HG03378 (cell line): ENCODE results near the gene SYCE3.
A peak's percentile ranks its signal among the peaks of the same experiment; 100 is the strongest.
"Not testable (repeated sequence)": the region's sequence is repeated elsewhere in the genome, so short reads cannot be mapped to it uniquely, and the experiment has no call there.

Experiments
- ATAC-seq: cut with Tn5 transposase; IDR thresholded peaks from one replicate; pipeline ENCODE4 v1.9.1; 2021; ENCODE audit warnings: mild to moderate bottlenecking, moderate library complexity; ENCODE audit not compliant: unreplicated experiment

SYCE3 gene

DNA sequence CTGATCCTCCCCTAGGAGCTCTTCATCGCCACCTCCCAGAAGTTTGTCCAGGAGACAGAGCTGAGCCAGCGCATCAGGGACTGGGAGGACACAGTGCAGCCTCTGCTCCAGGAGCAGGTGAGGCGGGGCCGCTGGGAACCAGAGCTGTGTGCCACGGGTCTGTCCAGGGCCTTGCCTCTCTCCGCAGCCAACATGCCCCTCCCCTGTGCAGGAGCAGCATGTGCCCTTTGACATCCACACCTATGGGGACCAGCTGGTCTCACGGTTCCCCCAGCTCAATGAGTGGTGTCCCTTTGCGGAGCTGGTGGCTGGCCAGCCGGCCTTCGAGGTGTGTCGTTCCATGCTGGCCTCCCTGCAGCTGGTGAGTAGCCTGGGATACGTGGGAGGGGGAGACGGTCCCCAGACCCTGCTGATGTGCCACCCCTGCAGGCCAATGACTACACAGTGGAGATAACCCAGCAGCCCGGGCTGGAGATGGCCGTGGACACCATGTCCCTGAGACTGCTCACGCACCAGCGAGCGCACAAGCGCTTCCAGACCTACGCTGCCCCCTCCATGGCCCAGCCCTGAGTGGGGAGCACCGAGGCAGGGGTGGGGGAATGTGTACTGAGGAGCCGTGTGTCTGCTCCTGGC is 39.8 kb downstream of the SYCE3 start:
- no peak for ATAC-seq

DNA sequence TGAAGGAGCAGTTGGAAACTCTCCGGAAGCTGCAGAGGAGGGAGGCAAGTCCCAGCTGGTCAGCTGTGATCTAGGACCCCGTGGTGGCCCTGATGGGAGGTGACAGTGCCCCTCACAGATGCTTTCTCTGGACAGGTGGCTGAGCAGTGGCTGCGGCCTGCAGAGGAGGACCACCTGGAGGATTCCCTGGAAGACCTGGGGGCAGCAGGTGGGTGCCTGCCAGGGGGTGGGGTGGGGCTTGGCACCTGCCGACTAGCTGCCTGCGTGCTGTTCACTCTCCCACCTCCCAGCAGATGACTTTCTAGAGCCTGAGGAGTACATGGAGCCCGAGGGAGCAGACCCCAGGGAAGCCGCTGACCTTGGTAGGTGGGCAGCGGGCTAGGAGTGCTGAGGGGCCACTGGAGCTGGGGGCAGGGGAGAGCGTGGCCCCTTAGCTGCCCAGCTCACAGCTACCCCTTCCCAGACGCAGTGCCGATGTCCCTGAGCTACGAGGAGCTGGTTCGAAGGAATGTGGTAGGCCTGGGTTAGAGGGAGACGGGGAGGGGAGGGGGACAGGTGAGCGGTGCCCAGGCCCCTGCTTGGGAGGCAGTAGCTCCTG is 40.4 kb downstream of the SYCE3 start:
- ATAC-seq = no peak

DNA sequence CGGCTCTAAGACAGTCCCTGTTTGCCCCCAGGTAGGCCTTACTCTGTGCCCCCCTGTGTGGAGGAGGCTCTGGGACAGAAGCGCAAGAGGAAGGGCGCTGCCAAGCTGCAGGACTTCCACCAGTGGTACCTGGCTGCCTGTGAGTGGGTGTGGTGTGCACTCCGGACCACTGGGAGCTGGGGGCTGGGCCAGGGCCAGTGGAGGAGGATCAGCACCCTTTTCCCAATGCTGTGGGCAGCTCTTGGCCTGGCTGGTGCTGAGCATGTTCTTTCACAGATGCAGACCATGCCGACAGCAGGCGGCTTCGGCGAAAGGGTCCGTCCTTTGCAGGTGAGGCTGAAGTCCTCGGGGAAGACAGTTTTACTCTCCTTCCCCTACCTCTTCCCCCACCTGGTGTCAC is 41.0 kb downstream of the SYCE3 start:
- ATAC-seq = no peak

DNA sequence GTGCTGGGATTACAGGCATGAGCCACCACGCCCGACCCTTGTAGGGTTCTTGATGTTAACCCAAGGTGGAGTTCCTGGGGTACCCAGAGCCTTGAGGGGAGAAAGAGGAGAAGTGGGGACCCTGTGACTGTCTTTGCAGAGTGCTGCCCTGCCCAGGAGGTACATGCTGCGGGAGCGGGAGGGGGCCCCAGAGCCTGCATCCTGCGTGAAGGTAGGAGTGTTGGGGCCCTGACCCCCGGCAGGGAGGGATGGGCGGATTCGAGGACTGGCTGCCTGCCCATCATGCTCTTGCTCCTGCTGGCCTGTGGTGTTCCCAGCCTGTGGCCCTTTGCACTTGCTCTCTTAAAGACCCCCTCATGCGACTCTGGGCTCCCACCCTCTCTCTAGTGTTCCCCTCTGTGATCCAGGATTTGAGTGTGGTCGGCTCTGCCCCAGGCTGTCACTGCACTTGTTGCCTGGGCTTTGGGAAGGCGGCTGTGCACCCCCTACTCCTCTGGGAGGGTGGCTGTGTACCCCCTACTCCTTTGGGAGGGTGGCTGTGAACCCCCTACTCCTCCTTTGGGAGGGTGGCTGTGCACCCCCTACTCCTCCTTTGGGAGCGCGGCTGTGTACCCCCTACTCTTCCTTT is 41.8 kb downstream of the SYCE3 start:
- no peak for ATAC-seq

GRCh38 chr22:50520184-50520583 is 42.5 kb downstream of the SYCE3 start:
- ATAC-seq = not testable (repeated sequence)

- ATAC-seq = no peak
These were observed 43.6 kb downstream of the SYCE3 start for GRCh38 chr22:50519151-50519550.

- no peak for ATAC-seq
These were observed 44.1 kb downstream of the SYCE3 start for GRCh38 chr22:50518606-50519005.

DNA sequence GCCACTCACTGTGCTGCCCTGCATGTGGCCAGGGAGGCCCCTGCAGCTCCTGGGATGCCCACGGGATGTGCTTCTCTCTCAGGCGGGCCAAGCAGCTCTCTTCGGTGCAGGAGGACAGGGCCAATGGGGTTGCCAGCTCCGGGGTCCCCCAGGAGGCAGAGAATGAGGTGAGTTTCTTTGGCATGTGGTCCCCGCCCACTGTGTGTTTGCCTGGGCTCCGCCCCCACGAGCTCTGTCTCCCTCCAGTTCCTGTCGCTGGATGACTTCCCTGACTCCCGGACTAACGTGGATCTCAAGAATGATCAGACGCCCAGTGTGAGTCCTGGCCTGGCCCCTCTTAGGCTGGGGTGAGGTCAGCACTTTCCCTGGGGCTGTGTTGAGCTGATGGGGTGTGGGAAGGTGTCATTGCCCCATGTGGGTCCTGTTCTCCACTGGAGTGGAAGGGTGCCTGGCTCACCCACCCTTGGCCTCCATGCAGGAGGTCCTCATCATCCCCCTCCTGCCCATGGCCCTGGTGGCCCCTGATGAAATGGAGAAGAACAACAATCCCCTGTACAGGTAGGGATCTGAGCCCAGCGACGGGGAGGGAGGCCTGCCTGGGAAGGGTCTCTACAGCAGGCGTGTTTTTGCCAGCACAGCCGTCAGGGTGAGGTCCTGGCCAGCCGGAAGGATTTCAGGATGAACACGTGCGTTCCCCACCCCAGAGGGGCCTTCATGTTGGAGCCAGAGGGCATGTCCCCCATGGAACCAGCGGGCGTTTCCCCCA is 45.0 kb downstream of the SYCE3 start:
- no peak for ATAC-seq

GRCh38 chr22:50516891-50517290 is 45.8 kb downstream of the SYCE3 start:
- no peak for ATAC-seq

GRCh38 chr22:50516068-50516467 is 46.7 kb downstream of the SYCE3 start:
- ATAC-seq = no peak

DNA sequence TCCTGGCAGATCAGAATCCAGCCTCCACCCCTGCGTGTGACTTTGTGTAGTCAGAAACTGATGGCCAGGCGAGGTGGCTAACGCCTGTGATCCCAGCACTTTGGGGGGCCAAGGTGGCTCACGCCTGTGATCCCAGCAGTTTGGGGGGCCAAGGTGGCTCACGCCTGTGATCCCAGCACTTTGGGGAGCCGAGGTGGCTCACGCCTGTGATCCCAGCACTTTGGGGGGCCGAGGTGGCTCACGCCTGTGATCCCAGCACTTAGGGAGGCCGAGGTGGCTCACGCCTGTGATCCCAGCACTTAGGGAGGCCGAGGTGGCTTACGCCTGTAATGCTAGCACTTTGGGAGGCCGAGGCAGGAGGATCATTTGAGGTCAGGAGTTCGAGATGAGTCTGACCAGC is 49.5 kb downstream of the SYCE3 start:
- ATAC-seq = no peak

DNA sequence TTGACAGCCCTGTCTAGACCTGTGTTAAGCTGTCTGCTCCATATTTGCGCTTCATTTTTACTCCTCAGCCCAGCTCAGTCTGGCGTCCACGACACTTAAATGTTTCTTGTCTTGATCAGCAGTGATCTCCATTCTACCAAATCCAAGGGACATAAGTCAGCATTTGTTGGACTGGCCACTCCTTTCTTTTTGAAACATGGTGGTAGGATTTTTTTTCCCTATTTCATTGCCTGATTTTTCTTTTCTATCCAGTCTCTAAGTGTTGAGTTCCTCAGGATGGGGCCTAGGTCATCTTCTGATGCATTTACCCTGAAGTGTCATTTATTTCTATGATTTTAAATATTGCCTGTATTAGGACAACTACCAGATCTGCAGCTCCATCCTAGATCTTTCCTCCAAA is 53.8 kb downstream of the SYCE3 start:
- ATAC-seq = no peak

GRCh38 chr22:50507991-50508884 is 54.5 kb downstream of the SYCE3 start, which contains the start of gene NCAPH2:
NCAPH2 (plus strand) TSS chr22:50508224; CDS start chr22:50508338, 114 bp downstream.
- ATAC-seq = peak; percentile 62

DNA sequence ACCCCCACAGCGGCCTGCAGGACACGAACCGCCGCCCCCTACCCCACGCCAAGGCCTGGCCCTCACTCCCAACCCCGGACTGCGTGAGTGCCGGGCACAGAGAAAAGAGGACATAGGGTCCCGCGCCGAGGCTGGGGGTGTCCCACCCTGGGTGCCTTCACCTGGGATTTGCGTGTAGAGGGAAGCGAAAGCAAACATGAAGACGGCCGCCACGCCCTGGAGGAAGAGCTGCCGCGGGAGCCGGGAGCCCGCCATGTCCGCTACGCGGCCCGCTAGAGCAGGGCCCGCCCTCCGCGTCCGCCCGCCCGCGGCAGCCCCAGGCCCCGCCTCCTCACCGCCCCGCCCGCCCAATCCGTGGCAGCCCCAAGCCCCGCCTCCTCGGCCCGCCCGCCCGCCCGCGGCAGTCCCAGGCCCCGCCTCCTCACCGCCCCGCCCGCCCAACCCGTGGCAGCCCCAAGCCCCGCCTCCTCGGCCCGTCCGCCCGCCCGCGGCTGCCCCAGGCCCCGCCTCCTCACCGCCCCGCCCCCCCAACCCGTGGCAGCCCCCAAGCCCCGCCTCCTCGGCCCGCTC is 55.2 kb downstream of the SYCE3 start, which contains the start of gene LMF2:
Gene LMF2, minus strand, starts transcription at position 282 of the 570 bp plus-strand sequence. Its CDS starts 27 bp downstream, at position 255.
- ATAC-seq = peak; percentile 32

GRCh38 chr22:50506611-50507420 is 55.9 kb downstream of the SYCE3 start:
- peak; percentile 8 for ATAC-seq

- ATAC-seq = no peak
These were observed 56.7 kb downstream of the SYCE3 start for GRCh38 chr22:50505776-50506610.

DNA sequence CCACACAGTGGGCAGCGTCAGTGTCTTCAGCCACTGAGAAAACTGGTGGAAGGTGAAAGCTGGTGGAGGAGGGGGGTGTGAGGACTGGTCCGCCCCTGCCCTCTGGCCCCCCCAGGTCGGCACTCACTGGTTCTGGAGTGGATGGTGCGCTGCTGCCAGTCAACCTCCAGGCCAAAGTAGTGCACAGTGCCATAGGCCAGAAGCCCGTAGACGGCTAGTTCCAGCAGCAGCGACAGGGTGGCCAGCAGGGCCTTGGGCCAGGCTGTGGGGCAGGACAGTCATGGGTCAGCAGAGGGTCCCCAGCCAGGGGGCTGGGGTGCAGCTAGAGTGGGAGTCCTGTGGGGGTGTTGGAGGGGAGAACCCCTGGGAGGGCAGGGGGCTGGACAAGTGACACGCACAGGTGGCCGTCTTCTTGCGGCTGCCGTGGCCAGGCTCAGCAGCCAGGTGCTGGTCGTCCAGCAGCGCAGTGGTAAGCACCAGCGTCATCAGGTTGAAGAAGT is 57.4 kb downstream of the SYCE3 start:
- ATAC-seq = no peak
